GM12878 (cell line): ENCODE results near the gene DCTN5. TPM values are rescaled to one million over a fixed set of nuclear protein-coding genes. Genes with fewer than 3 reads are reported as not detected.

ENCODE experiments used
- ATAC-seq: fragments of 200-7000 bp; cut with Tn5 transposase; 3 replicates; pipeline ENCODE4 v1.9.1; 2020; ENCODE audit warnings: mild to moderate bottlenecking, moderate library complexity
- BruUV-seq: library from RNA; stranded (reverse); fragments of 400-500 nt; replicated peaks from 2 replicates; lab custom pipeline; 2021; lab: Mats Ljungman, UMichigan
- CTCF ChIA-PET: fragments of 300-600 bp; sonication (Branson Sonifier 250); formaldehyde crosslinking; extraction: SDS; loops from one replicate; lab custom pipeline; 2021; ENCODE audit warnings: inconsistent platforms; lab: Yijun Ruan, JAX
- POLR2A ChIA-PET: fragments of 350-600 bp; formaldehyde crosslinking; extraction: SDS; loops from one replicate; lab custom pipeline; 2021; ENCODE audit warnings: inconsistent platforms; lab: Charles Lee
- RAD21 ChIA-PET: fragments of 300-600 bp; sonication (Branson Sonifier 250); formaldehyde crosslinking; loops from one replicate; lab custom pipeline; 2023; ENCODE audit warnings: antibody characterized with exemption; ENCODE audit not compliant: unreplicated experiment; lab: Charles Lee
- SMC1A ChIA-PET: fragments of 300-600 bp; sonication (Branson Sonifier 250); formaldehyde crosslinking; loops from one replicate; lab custom pipeline; 2023; ENCODE audit not compliant: unreplicated experiment, uncharacterized antibody; lab: Charles Lee
- DNase-seq: peaks from one replicate; pipeline ENCODE4 v3.0.0-alpha.2; 2011; ENCODE audit warnings: low read depth, low spot score
- FAIRE-seq: peaks from 3 replicates; lab custom pipeline; 2011; peaks lifted over from hg19 to GRCh38; lab: Jason Lieb, UNC
- H2AFZ ChIP-seq: 2 replicates; pipeline ENCODE4 v1.6.0; 2011; ENCODE audit warnings: low read depth, low read length, control low read depth; ENCODE audit not compliant: control insufficient read depth
- H3K27ac ChIP-seq: 2 replicates; pipeline ENCODE4 v1.5.1; 2011; ENCODE audit warnings: control low read depth; ENCODE audit not compliant: control insufficient read depth, insufficient read depth
- H3K27me3 ChIP-seq, 2 experiments: replicated peaks in 1 of 2; 2 replicates each; pipeline versions ENCODE4 v1.6.0 to v1.6.1; 2011; ENCODE audit warnings: low read length in 1 of 2; ENCODE audit not compliant: control insufficient read depth in 2 of 2, insufficient read depth in 2 of 2
- H3K36me3 ChIP-seq, 2 experiments: 2 replicates each; pipeline ENCODE4 v1.5.1; 2011; ENCODE audit warnings: low read length in 1 of 2; ENCODE audit not compliant: control insufficient read depth in 2 of 2, insufficient read depth in 2 of 2
- H3K4me1 ChIP-seq: 2 replicates; pipeline ENCODE4 v1.6.1; 2011; ENCODE audit warnings: mild to moderate bottlenecking, low read length, moderate library complexity, mixed read lengths; ENCODE audit not compliant: control insufficient read depth, insufficient read depth
- H3K4me2 ChIP-seq: 2 replicates; pipeline ENCODE4 v1.6.0; 2011; ENCODE audit warnings: control low read depth; ENCODE audit not compliant: control insufficient read depth, insufficient read depth
- H3K4me3 ChIP-seq: fragments of 200-600 bp; sonication (generic); 2 replicates; pipeline ENCODE4 v1.5.1; 2016
- H3K79me2 ChIP-seq: 2 replicates; pipeline ENCODE4 v1.6.0; 2011; ENCODE audit warnings: low read length; ENCODE audit not compliant: control insufficient read depth, insufficient read depth
- H3K9ac ChIP-seq: 2 replicates; pipeline ENCODE4 v1.8.0; 2011; ENCODE audit warnings: low read length, control low read depth, mixed read lengths; ENCODE audit not compliant: control insufficient read depth, insufficient read depth
- H3K9me3 ChIP-seq: replicated peaks from 3 replicates; pipeline ENCODE4 v1.5.1; 2011; ENCODE audit warnings: mild to moderate bottlenecking, low read length; ENCODE audit not compliant: control insufficient read depth, insufficient read depth
- H4K20me1 ChIP-seq: 2 replicates; pipeline ENCODE4 v1.6.0; 2011; ENCODE audit not compliant: control insufficient read depth, insufficient read depth
- CEBPB ChIP-seq, 2 experiments: fragments of 150-350 bp in 1 of 2; IDR thresholded peaks; 2 replicates each; pipeline ENCODE4 v1.6.1; 2012 to 2014; ENCODE audit warnings: low read depth in 2 of 2, low read length in 2 of 2, borderline replicate concordance in 1 of 2, inconsistent platforms in 1 of 2
- SPI1 ChIP-seq: IDR thresholded peaks from 2 replicates; pipeline ENCODE4 v1.6.1; 2011; ENCODE audit warnings: low read depth, mild to moderate bottlenecking, low read length, moderate library complexity, borderline replicate concordance; ENCODE audit not compliant: insufficient read depth
- SRF ChIP-seq, 2 experiments: IDR thresholded peaks; 2 replicates each; pipeline ENCODE4 v1.6.1; 2011; ENCODE audit warnings: low read depth in 2 of 2, low read length in 2 of 2, mild to moderate bottlenecking in 1 of 2, moderate library complexity in 1 of 2
- WGBS: methylation state at CpG from one replicate; pipeline ENCODE4 v1.1.6; 2016; ENCODE audit warnings: low lambda C conversion rate; ENCODE audit not compliant: insufficient replicate concordance, insufficient coverage; ENCODE audit errors: missing lambda C conversion rate; 5-methylcytosine and 5-hydroxymethylcytosine counted together
- in situ Hi-C: fragments of 300-500 bp; cut with MboI; formaldehyde crosslinking; loops from 9 replicates; pipeline ENCODE4 v1.14.3; 2018; ENCODE audit warnings: mixed read lengths
- intact Hi-C: fragments of 100-400 bp; cut with micrococcal nuclease; formaldehyde crosslinking; loops from one replicate; pipeline ENCODE4 v1.14.2; 2022; ENCODE audit not compliant: unreplicated experiment
- polyA plus RNA-seq, 11 experiments: library from polyadenylated mRNA; depleted of rRNA in 4 of 11; unstranded in 6 of 11; stranded (reverse) in 5 of 11; fragments of >200 nt; fragmentation: Nextera tagmentation in 4 of 11; fragmentation: Illumina TruSeq in 1 of 11; extraction: Ambion mirVana in 4 of 11; extraction: Trizol in 1 of 11; gene quantifications; 1 replicate in 1 of 11; 2 replicates in 10 of 11; pipeline versions ENCODE4 v1.2.1 to v1.2.3, GENCODE V29; 2011 to 2016; ENCODE audit warnings: inconsistent platforms in 2 of 11, missing spikeins in 2 of 11, low read depth in 1 of 11
- total RNA-seq, 4 experiments: library from RNA; depleted of rRNA in 3 of 4; stranded (reverse); fragments of >200 nt in 3 of 4; fragmentation: Illumina TruSeq in 1 of 4; extraction: Trizol in 1 of 4; gene quantifications; 2 replicates each; pipeline versions ENCODE4 v1.2.1 to v1.2.3, GENCODE V29; 2013 to 2021
- TF ChIP-seq, protein P1 (sequence below): fragments of 450-650 bp; formaldehyde crosslinking; IDR thresholded peaks from 2 replicates; pipeline ENCODE4 v1.5.0; 2022; ENCODE audit warnings: mild to moderate bottlenecking, missing genetic modification characterization

Gene DCTN5
- total and polyA plus RNA-seq, 10 of the 15 experiments (the other 5 are each of a cell fraction or from before 2014, with no cell fraction given): 49.1 to 153 (median 81.4) TPM

DNA sequence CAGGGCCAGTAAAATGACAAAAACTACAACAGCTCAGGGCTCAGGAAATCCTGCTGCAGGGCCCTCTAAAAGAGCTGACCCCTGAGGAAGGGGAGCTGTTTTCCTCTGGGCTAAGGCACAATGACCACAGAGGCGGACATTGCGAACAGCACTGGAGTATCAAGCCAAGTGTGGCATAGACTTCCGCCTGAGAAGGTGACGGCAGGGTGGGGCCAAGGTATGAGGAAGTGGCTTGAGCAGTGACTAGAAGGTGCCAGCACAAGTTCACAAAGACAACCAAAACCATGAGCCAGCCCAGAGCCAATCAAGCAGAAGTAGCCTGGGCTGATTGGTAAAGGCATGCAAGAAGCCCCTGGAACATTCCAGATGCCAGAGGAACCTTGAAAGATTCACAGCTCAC, 57.8 kb downstream of the DCTN5 start:
- DNase-seq: no peak
- ChIA-PET RAD21 (no interaction called here), SMC1A (interaction anchor here (0.6 kb wide), 1 partner anchor 9 kb away, joined by 3 read pairs; no protein-coding TSS in a partner anchor), CTCF (no interaction called here), POLR2A (no interaction called here)
- no peak overlapping the region for H3K4me3 ChIP-seq
- 17% methylated on average over 4 of the region's 4 CpGs for WGBS
- no peaks in the 10 kb centered on the region for H3K79me2 ChIP-seq
- no peak for FAIRE-seq
- intact Hi-C loops (no loop called here), in situ Hi-C loops (no loop called here)
- no peak overlapping the region for H3K27ac ChIP-seq
- peaks cover 4% of the 10 kb centered on the region; the same call in 1 of the 3 replicates for H3K9me3 ChIP-seq
- H3K4me2 ChIP-seq: peak overlapping the region; percentile 15; the same call in 1 of the 2 replicates
- no peak overlapping the region for H3K9ac ChIP-seq
- BruUV-seq: no TSS peak
- no peaks in the 10 kb centered on the region for H3K27me3 ChIP-seq
- ATAC-seq: peak; percentile 85
- H2AFZ ChIP-seq: peak overlapping the region; percentile 59
- H4K20me1 ChIP-seq: no peaks in the 10 kb centered on the region
- H3K4me1 ChIP-seq: peaks cover 7% of the 10 kb centered on the region; the same call in 1 of the 2 replicates
- peak; percentile 90 to 92 for TF ChIP-seq SRF (IDR thresholded peaks at IDR 0.05; ENCODE audit: low read depth in 2 of 2, low read length in 2 of 2)
- TF ChIP-seq CEBPB (IDR thresholded peaks at IDR 0.05; ENCODE audit: borderline replicate concordance in 1 of 2, low read depth in 2 of 2, low read length in 2 of 2): no peak
- TF ChIP-seq, protein P1, sequence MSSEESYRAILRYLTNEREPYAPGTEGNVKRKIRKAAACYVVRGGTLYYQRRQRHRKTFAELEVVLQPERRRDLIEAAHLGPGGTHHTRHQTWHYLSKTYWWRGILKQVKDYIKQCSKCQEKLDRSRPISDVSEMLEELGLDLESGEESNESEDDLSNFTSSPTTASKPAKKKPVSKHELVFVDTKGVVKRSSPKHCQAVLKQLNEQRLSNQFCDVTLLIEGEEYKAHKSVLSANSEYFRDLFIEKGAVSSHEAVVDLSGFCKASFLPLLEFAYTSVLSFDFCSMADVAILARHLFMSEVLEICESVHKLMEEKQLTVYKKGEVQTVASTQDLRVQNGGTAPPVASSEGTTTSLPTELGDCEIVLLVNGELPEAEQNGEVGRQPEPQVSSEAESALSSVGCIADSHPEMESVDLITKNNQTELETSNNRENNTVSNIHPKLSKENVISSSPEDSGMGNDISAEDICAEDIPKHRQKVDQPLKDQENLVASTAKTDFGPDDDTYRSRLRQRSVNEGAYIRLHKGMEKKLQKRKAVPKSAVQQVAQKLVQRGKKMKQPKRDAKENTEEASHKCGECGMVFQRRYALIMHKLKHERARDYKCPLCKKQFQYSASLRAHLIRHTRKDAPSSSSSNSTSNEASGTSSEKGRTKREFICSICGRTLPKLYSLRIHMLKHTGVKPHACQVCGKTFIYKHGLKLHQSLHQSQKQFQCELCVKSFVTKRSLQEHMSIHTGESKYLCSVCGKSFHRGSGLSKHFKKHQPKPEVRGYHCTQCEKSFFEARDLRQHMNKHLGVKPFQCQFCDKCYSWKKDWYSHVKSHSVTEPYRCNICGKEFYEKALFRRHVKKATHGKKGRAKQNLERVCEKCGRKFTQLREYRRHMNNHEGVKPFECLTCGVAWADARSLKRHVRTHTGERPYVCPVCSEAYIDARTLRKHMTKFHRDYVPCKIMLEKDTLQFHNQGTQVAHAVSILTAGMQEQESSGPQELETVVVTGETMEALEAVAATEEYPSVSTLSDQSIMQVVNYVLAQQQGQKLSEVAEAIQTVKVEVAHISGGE: no peak
- TF ChIP-seq SPI1: peak; percentile 78
- no peaks in the 10 kb centered on the region for H3K36me3 ChIP-seq
